NCI-H128 (cell line): Measurements from ENCODE around the gene EDIL3.
"Not testable (repeated sequence)": the region's sequence is repeated elsewhere in the genome, so short reads cannot be mapped to it uniquely, and the experiment has no call there.

ENCODE experiments used
- DNase-seq: peaks from one replicate; lab custom pipeline; 2025; ENCODE audit not compliant: unreplicated experiment; lab: John Stamatoyannopoulos, UW

Gene EDIL3

GRCh38 chr5:84303315-84303714, 81.4 kb downstream of the EDIL3 start:
- DNase-seq: no peak

GRCh38 chr5:84301535-84301934, 83.1 kb downstream of the EDIL3 start:
- no peak for DNase-seq

- DNase-seq: no peak
Measured at GRCh38 chr5:84299959-84300358, 84.7 kb downstream of the EDIL3 start.

- DNase-seq: no peak
Measured at GRCh38 chr5:84298628-84299027, 86.1 kb downstream of the EDIL3 start.

- DNase-seq: not testable (repeated sequence)
Measured at GRCh38 chr5:84297641-84298040, 87.0 kb downstream of the EDIL3 start.

- DNase-seq: no peak
Measured at GRCh38 chr5:84292788-84293653, 91.7 kb downstream of the EDIL3 start.

- no peak for DNase-seq
Measured at GRCh38 chr5:84292000-84292642, 92.6 kb downstream of the EDIL3 start.

GRCh38 chr5:84290673-84291072, 94.0 kb downstream of the EDIL3 start:
- no peak for DNase-seq

GRCh38 chr5:84290161-84290560, 94.5 kb downstream of the EDIL3 start:
- no peak for DNase-seq

GRCh38 chr5:84287951-84288350, 96.7 kb downstream of the EDIL3 start:
- no peak for DNase-seq

GRCh38 chr5:84286662-84287061, 98.0 kb downstream of the EDIL3 start:
- DNase-seq: no peak

GRCh38 chr5:84285641-84286637, 98.7 kb downstream of the EDIL3 start:
- no peak for DNase-seq

- DNase-seq: no peak
Measured at GRCh38 chr5:84281383-84281782, 103.3 kb downstream of the EDIL3 start.

- DNase-seq: no peak
Measured at GRCh38 chr5:84279234-84279633, 105.4 kb downstream of the EDIL3 start.

- DNase-seq: no peak
Measured at GRCh38 chr5:84275609-84276008, 109.1 kb downstream of the EDIL3 start.

GRCh38 chr5:84274585-84275468, 109.9 kb downstream of the EDIL3 start:
- DNase-seq: no peak

- DNase-seq: no peak
Measured at GRCh38 chr5:84273517-84273883, 111.2 kb downstream of the EDIL3 start.

GRCh38 chr5:84272771-84273516, 111.7 kb downstream of the EDIL3 start:
- no peak for DNase-seq

GRCh38 chr5:84265739-84266550, 118.7 kb downstream of the EDIL3 start:
- DNase-seq: no peak
